HEK293 (cell line): ENCODE data around the gene TMEM125.

ENCODE experiments used
- BCL11B ChIP-seq: fragments of 450-650 bp; formaldehyde crosslinking; IDR thresholded peaks from 2 replicates; pipeline ENCODE4 v1.5.1; 2016; ENCODE audit warnings: low read depth, missing biosample characterization, missing genetic modification characterization
- HOXC10 ChIP-seq: sonication (generic); formaldehyde crosslinking; IDR thresholded peaks from 2 replicates; pipeline ENCODE4 v1.8.1; 2023; ENCODE audit warnings: mild to moderate bottlenecking, missing genetic modification reagents
- KLF8 ChIP-seq: fragments of 450-650 bp; formaldehyde crosslinking; IDR thresholded peaks from 2 replicates; pipeline ENCODE4 v1.5.1; 2016; ENCODE audit warnings: missing biosample characterization, missing genetic modification characterization
- KLF9 ChIP-seq: fragments of 450-650 bp; formaldehyde crosslinking; IDR thresholded peaks from 2 replicates; pipeline ENCODE4 v1.5.1; 2016; ENCODE audit warnings: missing biosample characterization, missing genetic modification characterization, low read depth
- PRDM4 ChIP-seq: fragments of 450-650 bp; formaldehyde crosslinking; IDR thresholded peaks from 2 replicates; pipeline ENCODE4 v1.5.1; 2017; ENCODE audit warnings: missing biosample characterization, missing genetic modification characterization
- SCRT1 ChIP-seq: fragments of 450-650 bp; formaldehyde crosslinking; IDR thresholded peaks from 2 replicates; pipeline ENCODE4 v1.5.1; 2016; ENCODE audit warnings: missing biosample characterization, missing genetic modification characterization, borderline replicate concordance
- SETDB1 ChIP-seq: IDR thresholded peaks from one replicate; pipeline ENCODE4 v1.6.1; 2017; ENCODE audit warnings: mild to moderate bottlenecking, low read length, moderate library complexity, mixed read lengths; ENCODE audit not compliant: insufficient read length
- SP2 ChIP-seq: fragments of 450-650 bp; formaldehyde crosslinking; IDR thresholded peaks from 2 replicates; pipeline ENCODE4 v1.5.1; 2016; ENCODE audit warnings: missing biosample characterization, missing genetic modification characterization
- SP7 ChIP-seq: fragments of 450-650 bp; formaldehyde crosslinking; IDR thresholded peaks from 2 replicates; pipeline ENCODE4 v1.5.1; 2016; ENCODE audit warnings: missing biosample characterization, missing genetic modification characterization
- YY1 ChIP-seq: fragments of 450-650 bp; formaldehyde crosslinking; IDR thresholded peaks from 2 replicates; pipeline ENCODE4 v1.5.1; 2018; ENCODE audit warnings: missing biosample characterization, missing genetic modification characterization
- ZBTB1 ChIP-seq: fragments of 450-650 bp; formaldehyde crosslinking; IDR thresholded peaks from 2 replicates; pipeline ENCODE4 v1.5.1; 2016; ENCODE audit warnings: missing biosample characterization, missing genetic modification characterization
- ZNF10 ChIP-seq: fragments of 450-650 bp; formaldehyde crosslinking; IDR thresholded peaks from 2 replicates; pipeline ENCODE4 v1.5.1; 2017; ENCODE audit warnings: missing biosample characterization, missing genetic modification characterization
- ZNF121 ChIP-seq: fragments of 450-650 bp; formaldehyde crosslinking; IDR thresholded peaks from 2 replicates; pipeline ENCODE4 v1.5.1; 2016; ENCODE audit warnings: missing biosample characterization, missing genetic modification characterization
- ZNF133 ChIP-seq: fragments of 450-650 bp; formaldehyde crosslinking; IDR thresholded peaks from 2 replicates; pipeline ENCODE4 v1.5.1; 2016; ENCODE audit warnings: missing biosample characterization, missing genetic modification characterization
- ZNF248 ChIP-seq: fragments of 450-650 bp; formaldehyde crosslinking; IDR thresholded peaks from 2 replicates; pipeline ENCODE4 v1.5.1; 2017; ENCODE audit warnings: missing biosample characterization, missing genetic modification characterization
- ZNF350 ChIP-seq: fragments of 450-650 bp; formaldehyde crosslinking; IDR thresholded peaks from 2 replicates; pipeline ENCODE4 v1.5.0; 2017; ENCODE audit warnings: missing biosample characterization, mild to moderate bottlenecking, missing genetic modification characterization
- ZNF37A ChIP-seq: fragments of 450-650 bp; IDR thresholded peaks from 2 replicates; pipeline ENCODE4 v1.5.1; 2018; ENCODE audit warnings: missing biosample characterization, missing genetic modification characterization
- ZNF398 ChIP-seq: fragments of 450-650 bp; formaldehyde crosslinking; IDR thresholded peaks from 2 replicates; pipeline ENCODE4 v1.5.1; 2017; ENCODE audit warnings: missing biosample characterization, missing genetic modification characterization
- ZNF433 ChIP-seq: fragments of 450-650 bp; formaldehyde crosslinking; IDR thresholded peaks from 2 replicates; pipeline ENCODE4 v1.5.1; 2016; ENCODE audit warnings: missing biosample characterization, missing genetic modification characterization, low read depth
- ZNF449 ChIP-seq: fragments of 450-650 bp; formaldehyde crosslinking; IDR thresholded peaks from 2 replicates; pipeline ENCODE4 v1.5.1; 2017; ENCODE audit warnings: missing biosample characterization, mild to moderate bottlenecking, missing genetic modification characterization, moderate library complexity
- ZNF510 ChIP-seq: fragments of 450-650 bp; formaldehyde crosslinking; IDR thresholded peaks from 2 replicates; pipeline ENCODE4 v1.5.1; 2018; ENCODE audit warnings: mild to moderate bottlenecking, missing genetic modification characterization, missing biosample characterization; ENCODE audit not compliant: insufficient replicate concordance
- ZNF600 ChIP-seq: fragments of 450-650 bp; formaldehyde crosslinking; IDR thresholded peaks from 2 replicates; pipeline ENCODE4 v1.5.1; 2016; ENCODE audit warnings: missing biosample characterization, missing genetic modification characterization
- ZNF677 ChIP-seq: fragments of 450-650 bp; IDR thresholded peaks from 2 replicates; pipeline ENCODE4 v1.5.0; 2018; ENCODE audit warnings: missing biosample characterization, mild to moderate bottlenecking, missing genetic modification characterization, moderate library complexity
- ZNF707 ChIP-seq: fragments of 450-650 bp; formaldehyde crosslinking; IDR thresholded peaks from 2 replicates; pipeline ENCODE4 v1.5.1; 2016; ENCODE audit warnings: missing biosample characterization, missing genetic modification characterization
- ZNF785 ChIP-seq: fragments of 450-650 bp; formaldehyde crosslinking; IDR thresholded peaks from 2 replicates; pipeline ENCODE4 v1.5.1; 2016; ENCODE audit warnings: missing biosample characterization, missing genetic modification characterization
- ZNF837 ChIP-seq: fragments of 450-650 bp; formaldehyde crosslinking; IDR thresholded peaks from 2 replicates; pipeline ENCODE4 v1.5.1; 2016; ENCODE audit warnings: missing biosample characterization, missing genetic modification characterization
- TF ChIP-seq, protein P1 (sequence below): fragments of 450-650 bp; formaldehyde crosslinking; IDR thresholded peaks from 2 replicates; pipeline ENCODE4 v1.5.1; 2016; ENCODE audit warnings: missing biosample characterization, missing genetic modification characterization
- TF ChIP-seq, protein P2 (sequence below): fragments of 450-650 bp; formaldehyde crosslinking; IDR thresholded peaks from 2 replicates; pipeline ENCODE4 v1.5.1; 2017; ENCODE audit warnings: missing biosample characterization, missing genetic modification characterization
- TF ChIP-seq, protein P3 (sequence below): fragments of 450-650 bp; formaldehyde crosslinking; IDR thresholded peaks from 2 replicates; pipeline ENCODE4 v1.5.1; 2016; ENCODE audit warnings: missing biosample characterization, missing genetic modification characterization

The TMEM125 gene

GRCh38 chr1:43227143-43227764 is 42.5 kb upstream of the TMEM125 start (continued):
- no peak for TF ChIP-seq PRDM4
- TF ChIP-seq ZNF121 (tag by site-specific recombination) = no peak
- TF ChIP-seq KLF8 (tag by site-specific recombination) = no peak
- no peak for TF ChIP-seq ZNF449 (tag by site-specific recombination)
- TF ChIP-seq ZNF248 (tag by site-specific recombination) = no peak
- TF ChIP-seq, protein P1, sequence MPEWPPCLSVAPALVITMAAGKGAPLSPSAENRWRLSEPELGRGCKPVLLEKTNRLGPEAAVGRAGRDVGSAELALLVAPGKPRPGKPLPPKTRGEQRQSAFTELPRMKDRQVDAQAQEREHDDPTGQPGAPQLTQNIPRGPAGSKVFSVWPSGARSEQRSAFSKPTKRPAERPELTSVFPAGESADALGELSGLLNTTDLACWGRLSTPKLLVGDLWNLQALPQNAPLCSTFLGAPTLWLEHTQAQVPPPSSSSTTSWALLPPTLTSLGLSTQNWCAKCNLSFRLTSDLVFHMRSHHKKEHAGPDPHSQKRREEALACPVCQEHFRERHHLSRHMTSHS (tag by site-specific recombination) = no peak
- TF ChIP-seq ZNF350 (tag by site-specific recombination) = no peak
- TF ChIP-seq SP2 (tag by site-specific recombination) = no peak
- TF ChIP-seq ZNF510 = no peak
- TF ChIP-seq ZNF600 (tag by site-specific recombination) = no peak
- no peak for TF ChIP-seq ZNF37A (tag by site-specific recombination)
- TF ChIP-seq, protein P2, sequence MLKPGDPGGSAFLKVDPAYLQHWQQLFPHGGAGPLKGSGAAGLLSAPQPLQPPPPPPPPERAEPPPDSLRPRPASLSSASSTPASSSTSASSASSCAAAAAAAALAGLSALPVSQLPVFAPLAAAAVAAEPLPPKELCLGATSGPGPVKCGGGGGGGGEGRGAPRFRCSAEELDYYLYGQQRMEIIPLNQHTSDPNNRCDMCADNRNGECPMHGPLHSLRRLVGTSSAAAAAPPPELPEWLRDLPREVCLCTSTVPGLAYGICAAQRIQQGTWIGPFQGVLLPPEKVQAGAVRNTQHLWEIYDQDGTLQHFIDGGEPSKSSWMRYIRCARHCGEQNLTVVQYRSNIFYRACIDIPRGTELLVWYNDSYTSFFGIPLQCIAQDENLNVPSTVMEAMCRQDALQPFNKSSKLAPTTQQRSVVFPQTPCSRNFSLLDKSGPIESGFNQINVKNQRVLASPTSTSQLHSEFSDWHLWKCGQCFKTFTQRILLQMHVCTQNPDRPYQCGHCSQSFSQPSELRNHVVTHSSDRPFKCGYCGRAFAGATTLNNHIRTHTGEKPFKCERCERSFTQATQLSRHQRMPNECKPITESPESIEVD (tag by site-specific recombination) = no peak
- 0 out of 2 replicates have a peak, but pooled peaks have one; percentile 22 for TF ChIP-seq SP7
- no peak for TF ChIP-seq KLF9 (tag by site-specific recombination)
- no peak for TF ChIP-seq ZNF677
- TF ChIP-seq YY1 (tag by site-specific recombination) = no peak
- no peak for TF ChIP-seq BCL11B (tag by site-specific recombination)
- no peak for TF ChIP-seq HOXC10 (CRISPR knock-in tag)
- TF ChIP-seq, protein P3, sequence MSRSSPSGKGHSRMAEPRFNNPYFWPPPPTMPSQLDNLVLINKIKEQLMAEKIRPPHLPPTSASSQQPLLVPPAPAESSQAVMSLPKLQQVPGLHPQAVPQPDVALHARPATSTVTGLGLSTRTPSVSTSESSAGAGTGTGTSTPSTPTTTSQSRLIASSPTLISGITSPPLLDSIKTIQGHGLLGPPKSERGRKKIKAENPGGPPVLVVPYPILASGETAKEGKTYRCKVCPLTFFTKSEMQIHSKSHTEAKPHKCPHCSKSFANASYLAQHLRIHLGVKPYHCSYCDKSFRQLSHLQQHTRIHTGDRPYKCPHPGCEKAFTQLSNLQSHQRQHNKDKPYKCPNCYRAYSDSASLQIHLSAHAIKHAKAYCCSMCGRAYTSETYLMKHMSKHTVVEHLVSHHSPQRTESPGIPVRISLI (tag by site-specific recombination) = peak; percentile 94
- TF ChIP-seq ZBTB1 (tag by site-specific recombination) = no peak
- TF ChIP-seq ZNF133 (tag by site-specific recombination) = no peak
- TF ChIP-seq ZNF785 (tag by site-specific recombination) = no peak
- TF ChIP-seq ZNF433 = no peak
- no peak for TF ChIP-seq ZNF398 (tag by site-specific recombination)
- TF ChIP-seq ZNF10 (tag by site-specific recombination) = peak; percentile 78
- no peak for TF ChIP-seq ZNF707 (tag by site-specific recombination)
- no peak for TF ChIP-seq SETDB1
- no peak for TF ChIP-seq ZNF837 (tag by site-specific recombination)
- no peak for TF ChIP-seq SCRT1 (tag by site-specific recombination)
